Left ventricle myocardium inferior (tissue), 1 donor: ENCODE data around the gene CCNB1. TPM values are rescaled to one million over a fixed set of nuclear protein-coding genes. Genes with fewer than 3 reads are reported as not detected.
"Not testable (repeated sequence)": the region's sequence is repeated elsewhere in the genome, so short reads cannot be mapped to it uniquely, and the experiment has no call there.

Source experiments
- DNase-seq: peaks from one replicate; pipeline ENCODE4 v3.0.0-alpha.2; 2020
- H3K27ac ChIP-seq: fragments of 200-600 bp; replicated peaks from 2 replicates; pipeline ENCODE4 v1.8.0; 2021
- H3K27me3 ChIP-seq: fragments of 200-600 bp; 2 replicates; pipeline ENCODE4 v1.8.0; 2021; ENCODE audit warnings: low read depth
- H3K36me3 ChIP-seq: fragments of 200-600 bp; 2 replicates; pipeline ENCODE4 v1.8.0; 2021
- H3K4me1 ChIP-seq: fragments of 200-600 bp; 2 replicates; pipeline ENCODE4 v1.8.0; 2021
- H3K4me3 ChIP-seq: fragments of 200-600 bp; 2 replicates; pipeline ENCODE4 v1.8.0; 2021; ENCODE audit warnings: mild to moderate bottlenecking, moderate library complexity
- H3K9me3 ChIP-seq: fragments of 200-600 bp; replicated peaks from 2 replicates; pipeline ENCODE4 v1.8.0; 2021
- CTCF ChIP-seq: fragments of 200-600 bp; IDR thresholded peaks from 2 replicates; pipeline ENCODE4 v1.8.0; 2021; ENCODE audit warnings: antibody characterized with exemption, mild to moderate bottlenecking, borderline replicate concordance
- intact Hi-C: fragments of 100-400 bp; cut with micrococcal nuclease; formaldehyde crosslinking; loops from one replicate; pipeline ENCODE4 v1.11.0; 2022
- total RNA-seq: library from RNA; stranded (reverse); fragmentation: NEBNext Ultra II Directional; extraction: Animal tissue kit (Norgen Biotek cat#: 25700); gene quantifications from one replicate; pipeline ENCODE4 v1.2.1, GENCODE V29; 2021
- donor health status: DM: no; HTN: yes; CAD: no; lungs with severe emphysema.

Gene CCNB1
- total RNA-seq, 1 donor from 2014 or later, result 3.5 TPM

DNA sequence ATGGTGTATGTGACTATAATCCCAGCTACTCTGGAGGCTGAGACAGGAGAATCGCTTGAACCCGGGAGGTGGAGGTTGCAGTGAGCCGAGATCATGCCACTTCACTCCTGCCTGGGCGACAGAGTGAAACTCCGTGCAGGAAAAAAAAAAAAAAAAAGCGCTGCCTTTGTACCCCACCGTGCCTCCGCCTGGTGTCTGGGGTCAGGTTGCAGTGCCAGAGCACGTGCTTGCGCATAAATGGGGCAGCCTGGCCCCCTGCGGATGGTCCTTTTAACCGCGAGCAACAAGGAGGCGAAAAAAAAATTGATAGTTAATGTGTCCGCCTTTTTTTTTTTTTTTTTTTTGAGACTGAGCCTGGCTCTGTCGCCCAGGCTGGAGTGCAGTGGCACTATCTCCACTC, 6.3 kb upstream of the CCNB1 start:
- H3K36me3 ChIP-seq, result no peaks in the 10 kb centered on the region
- no peaks in the 10 kb centered on the region for H3K9me3 ChIP-seq
- DNase-seq, result no peak
- no peak overlapping the region for H3K27ac ChIP-seq
- H3K27me3 ChIP-seq, result no peaks in the 10 kb centered on the region
- no peaks in the 10 kb centered on the region for H3K4me1 ChIP-seq
- no peak overlapping the region for H3K4me3 ChIP-seq
- intact Hi-C loops, result no loop called here
- TF ChIP-seq CTCF, result no peak

DNA sequence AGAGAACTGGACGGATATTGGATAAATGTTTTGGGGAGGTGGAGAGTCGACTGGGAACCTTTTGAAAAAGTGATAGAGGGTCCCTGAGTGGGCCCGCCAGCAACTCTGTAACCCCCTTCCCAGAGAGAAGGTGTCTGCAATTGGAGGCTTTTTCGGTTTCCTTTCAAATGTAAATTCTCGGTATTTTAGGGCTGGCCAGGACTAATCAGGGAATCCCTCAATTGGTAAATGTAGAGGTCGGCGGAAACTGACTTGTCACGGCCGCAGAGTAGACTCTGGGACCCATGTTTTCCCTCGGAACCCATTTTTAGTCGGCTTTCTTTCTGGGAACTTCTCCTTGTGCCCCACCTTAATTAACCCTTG, 524 bp downstream of the CCNB1 start:
- TF ChIP-seq CTCF, result no peak
- intact Hi-C loops, result no loop called here

DNA sequence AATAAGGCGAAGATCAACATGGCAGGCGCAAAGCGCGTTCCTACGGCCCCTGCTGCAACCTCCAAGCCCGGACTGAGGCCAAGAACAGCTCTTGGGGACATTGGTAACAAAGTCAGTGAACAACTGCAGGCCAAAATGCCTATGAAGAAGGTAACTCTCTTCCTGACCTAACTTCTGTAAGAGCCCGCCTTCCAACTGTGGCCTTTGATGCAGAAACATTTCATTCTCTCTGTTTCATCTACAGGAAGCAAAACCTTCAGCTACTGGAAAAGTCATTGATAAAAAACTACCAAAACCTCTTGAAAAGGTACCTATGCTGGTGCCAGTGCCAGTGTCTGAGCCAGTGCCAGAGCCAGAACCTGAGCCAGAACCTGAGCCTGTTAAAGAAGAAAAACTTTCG, 979 bp downstream of the CCNB1 start:
- Histone ChIP-seq H3K27ac (no peak overlapping the region), H3K27me3 (no peaks in the 10 kb centered on the region), H3K4me3 (peak overlapping the region; percentile 80), H3K36me3 (no peaks in the 10 kb centered on the region), H3K4me1 (peaks cover 11% of the 10 kb centered on the region), H3K9me3 (no peaks in the 10 kb centered on the region)
- DNase-seq, result no peak
- no peak for TF ChIP-seq CTCF
- intact Hi-C loops, result no loop called here

More for the DNA sequence above, 524 bp downstream of the CCNB1 start:
- peaks cover 11% of the 10 kb centered on the region for H3K4me1 ChIP-seq
- H3K9me3 ChIP-seq, result no peaks in the 10 kb centered on the region
- H3K27ac ChIP-seq, result peak overlapping the region; percentile 70
- H3K36me3 ChIP-seq, result no peaks in the 10 kb centered on the region
- no peak for DNase-seq
- peak overlapping the region; percentile 80 for H3K4me3 ChIP-seq
- no peaks in the 10 kb centered on the region for H3K27me3 ChIP-seq

GRCh38 chr5:69170495-69170894, 3.5 kb downstream of the CCNB1 start:
- H3K27ac ChIP-seq, result no peak overlapping the region

GRCh38 chr5:69170969-69171368, 4.0 kb downstream of the CCNB1 start:
- Histone ChIP-seq H3K4me3 (no peak overlapping the region), H3K4me1 (peaks cover 11% of the 10 kb centered on the region), H3K27ac (no peak overlapping the region), H3K9me3 (no peaks in the 10 kb centered on the region), H3K36me3 (peaks cover 18% of the 10 kb centered on the region), H3K27me3 (no peaks in the 10 kb centered on the region)
- TF ChIP-seq CTCF, result no peak
- DNase-seq, result no peak
- intact Hi-C loops, result no loop called here

More at GRCh38 chr5:69170495-69170894, 3.5 kb downstream of the CCNB1 start:
- Histone ChIP-seq H3K4me3 (no peak overlapping the region), H3K9me3 (no peaks in the 10 kb centered on the region), H3K27me3 (no peaks in the 10 kb centered on the region), H3K4me1 (peaks cover 11% of the 10 kb centered on the region), H3K36me3 (peaks cover 18% of the 10 kb centered on the region)
- no peak for DNase-seq
- no peak for TF ChIP-seq CTCF
- intact Hi-C loops, result no loop called here

- H3K9me3 ChIP-seq, DNase-seq, intact Hi-C loops, H3K36me3 ChIP-seq, H3K4me3 ChIP-seq, H3K4me1 ChIP-seq, H3K27me3 ChIP-seq, H3K27ac ChIP-seq: not testable (repeated sequence)
Observed at GRCh38 chr5:69181659-69182293, 14.8 kb downstream of the CCNB1 start.
